GM19468 (cell line): ENCODE measurements around the gene TARDBP.
"Not testable (repeated sequence)": the region's sequence is repeated elsewhere in the genome, so short reads cannot be mapped to it uniquely, and the experiment has no call there.

Experiments
- ATAC-seq: cut with Tn5 transposase; IDR thresholded peaks from one replicate; pipeline ENCODE4 v1.9.1; 2021; ENCODE audit warnings: mild to moderate bottlenecking, moderate library complexity, moderate number of reproducible peaks; ENCODE audit not compliant: unreplicated experiment; ENCODE audit errors: extremely low read depth

TARDBP gene

DNA sequence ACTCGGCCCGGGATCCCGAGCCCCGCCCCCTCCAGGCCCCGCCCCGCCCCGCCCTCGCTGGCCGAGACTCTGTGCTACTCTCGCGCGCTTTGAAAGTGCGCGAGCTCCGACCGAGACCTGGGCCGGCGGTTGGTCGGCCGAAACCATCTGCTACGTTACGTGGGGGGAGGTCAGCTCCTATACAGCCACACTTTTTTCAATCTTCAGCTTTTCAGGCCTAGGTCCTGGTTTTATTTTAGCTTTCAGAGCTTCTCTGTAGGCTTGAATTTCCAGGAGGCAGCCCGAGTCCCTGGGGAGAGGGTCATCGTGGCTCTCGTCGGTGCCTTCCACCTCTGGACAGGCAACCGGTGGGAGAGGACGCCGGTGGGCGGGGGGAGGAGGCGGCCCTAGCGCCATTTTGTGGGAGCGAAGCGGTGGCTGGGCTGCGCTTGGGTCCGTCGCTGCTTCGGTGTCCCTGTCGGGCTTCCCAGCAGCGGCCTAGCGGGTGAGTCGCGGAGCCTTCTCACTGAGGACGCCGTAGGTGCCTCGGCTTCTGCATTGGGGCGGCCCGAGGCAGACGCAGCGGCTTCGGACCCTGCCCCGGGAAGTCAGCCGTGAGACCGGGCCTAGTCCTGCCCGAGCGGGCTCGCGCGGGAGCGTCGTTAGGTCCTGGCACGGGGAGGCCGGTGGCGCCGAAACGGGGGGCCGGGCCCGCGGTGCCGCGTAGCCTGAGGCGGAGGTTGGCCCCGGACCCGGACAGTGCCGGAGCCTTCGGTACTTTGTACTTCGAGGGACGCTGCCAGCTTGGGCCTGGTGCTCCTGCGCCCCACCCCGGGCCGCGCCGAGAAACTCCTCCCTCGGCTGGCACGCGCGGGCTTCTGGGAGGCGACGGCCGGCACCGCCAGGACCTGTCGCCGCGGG lies at the start of gene TARDBP:
Gene TARDBP (plus strand): TSS at position 395 of the 900 bp plus-strand sequence. CDS start 1,074 bp downstream, outside the sequence.
- peak; percentile 42 for ATAC-seq

DNA sequence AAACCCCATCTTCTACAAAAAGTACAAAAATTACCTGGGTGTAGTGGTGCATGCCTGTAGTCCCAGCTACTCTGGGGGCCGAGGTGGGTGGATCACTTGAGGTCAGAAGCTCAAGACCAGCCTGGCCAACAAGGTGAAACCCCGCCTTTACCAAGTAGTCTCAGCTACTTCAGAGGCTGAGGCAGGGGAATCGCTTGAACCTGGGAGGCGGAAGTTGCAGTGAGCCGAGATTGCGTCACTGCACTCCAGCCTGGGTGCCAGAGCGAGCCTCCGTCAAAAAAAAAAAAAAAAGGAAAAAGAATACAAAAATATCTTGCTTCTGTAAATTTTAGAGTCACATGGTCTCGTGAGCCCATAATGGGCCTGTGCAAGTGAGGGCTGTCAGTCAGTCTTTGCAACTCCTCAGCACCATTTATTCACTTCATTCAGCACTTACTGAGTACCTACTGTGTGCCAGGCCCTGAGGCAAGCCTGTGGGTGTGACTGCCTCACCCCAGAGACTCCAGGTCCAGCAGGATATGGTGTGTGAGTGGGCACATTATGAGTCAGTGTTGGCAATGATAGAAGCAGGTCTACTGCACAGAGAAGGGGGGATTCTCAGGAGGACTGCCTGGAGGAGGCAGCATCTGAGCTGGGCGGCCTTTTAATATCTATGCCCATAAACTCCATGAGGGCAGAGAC lies 46.8 kb upstream of the TARDBP start:
- no peak for ATAC-seq

DNA sequence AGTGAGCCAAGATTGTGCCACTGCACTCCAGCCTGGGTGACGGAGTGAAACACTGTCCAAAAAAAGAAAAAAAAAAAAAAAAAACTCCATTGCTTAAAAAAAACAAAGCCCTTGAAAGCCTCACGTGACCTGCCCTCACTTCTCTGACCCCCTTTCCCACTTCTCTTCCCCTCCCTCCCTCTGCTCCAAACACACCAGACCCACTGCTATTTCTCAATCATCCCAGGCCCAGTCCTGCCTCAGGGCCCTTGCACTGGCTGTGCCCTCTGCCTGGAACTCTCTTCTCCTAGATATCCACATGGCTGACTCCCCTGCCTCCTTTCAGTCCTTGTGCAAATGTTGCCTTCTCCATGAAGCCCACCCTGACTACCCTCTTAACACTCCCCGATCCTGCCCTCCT lies 45.4 kb upstream of the TARDBP start:
- ATAC-seq = no peak

DNA sequence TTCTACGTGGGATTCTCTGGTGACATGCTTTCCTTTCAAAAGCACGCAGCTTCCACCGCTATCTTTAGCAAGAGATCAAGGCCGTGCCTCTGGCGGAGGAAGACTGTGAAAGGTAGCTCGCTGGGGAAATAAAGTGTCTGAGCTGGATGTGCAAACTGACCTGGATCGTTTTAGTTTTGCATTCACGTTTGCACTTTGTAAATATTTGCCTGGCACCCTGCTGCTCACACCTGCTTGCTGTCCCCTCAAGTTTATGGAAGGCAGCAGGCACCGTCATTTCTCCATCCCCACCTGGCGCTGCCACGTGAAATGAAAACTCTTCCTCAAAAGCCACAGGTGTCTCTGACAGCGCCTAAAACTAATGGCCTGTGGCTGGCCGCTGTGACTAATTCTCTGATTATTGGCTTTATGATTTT lies 44.0 kb upstream of the TARDBP start:
- ATAC-seq = no peak

DNA sequence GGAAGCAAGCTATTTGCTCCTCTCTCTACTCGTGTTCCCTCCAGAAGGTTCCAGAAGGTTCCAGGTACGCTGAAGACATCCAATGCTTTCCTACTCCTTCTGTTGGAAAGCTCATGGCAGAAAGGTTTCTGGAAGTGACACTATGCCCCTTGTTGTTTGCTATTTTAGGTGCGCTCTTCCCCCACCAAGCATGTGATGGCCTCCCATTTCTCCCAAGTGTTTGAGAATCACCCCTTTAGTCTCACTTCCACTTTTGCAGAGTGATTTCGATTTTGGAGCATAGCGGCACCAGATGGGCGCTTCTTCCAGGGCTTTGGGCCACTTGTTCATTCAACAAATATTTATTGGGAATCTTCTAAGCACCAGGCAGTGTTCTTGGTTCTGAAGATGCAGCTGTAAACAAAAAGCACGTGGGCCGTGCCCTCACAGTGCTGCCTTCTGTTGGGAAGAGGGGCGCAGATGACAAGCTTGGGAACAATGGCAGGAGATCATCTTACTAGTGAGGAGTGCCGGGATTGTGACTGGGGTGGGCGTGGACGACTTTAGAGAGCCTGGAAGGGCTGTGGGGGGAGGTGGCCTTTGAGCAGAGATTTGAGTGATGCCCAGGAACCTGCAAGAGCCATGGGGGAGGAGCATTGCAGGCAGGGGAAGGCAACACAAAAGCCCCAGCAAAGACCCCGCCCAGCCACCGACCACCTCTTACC lies 43.0 kb upstream of the TARDBP start:
- no peak for ATAC-seq

DNA sequence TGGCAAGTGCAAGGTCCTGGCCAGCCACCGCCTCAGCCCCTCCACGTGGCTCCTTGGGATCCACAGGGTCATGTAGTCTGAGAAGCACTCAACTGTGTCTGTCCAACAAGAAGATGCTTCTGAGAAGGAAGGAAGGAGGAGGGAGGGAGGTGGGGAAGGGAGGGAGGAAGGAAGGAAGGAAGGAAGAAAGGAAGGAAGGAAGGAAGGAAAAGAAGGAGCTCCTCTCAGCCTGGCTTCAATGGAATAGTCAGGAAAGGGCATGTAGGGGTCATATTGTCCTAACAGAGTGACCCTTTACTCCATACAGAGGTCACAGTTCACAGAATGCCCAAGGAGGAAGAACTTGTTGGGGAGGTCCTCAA lies 42.5 kb upstream of the TARDBP start:
- no peak for ATAC-seq

DNA sequence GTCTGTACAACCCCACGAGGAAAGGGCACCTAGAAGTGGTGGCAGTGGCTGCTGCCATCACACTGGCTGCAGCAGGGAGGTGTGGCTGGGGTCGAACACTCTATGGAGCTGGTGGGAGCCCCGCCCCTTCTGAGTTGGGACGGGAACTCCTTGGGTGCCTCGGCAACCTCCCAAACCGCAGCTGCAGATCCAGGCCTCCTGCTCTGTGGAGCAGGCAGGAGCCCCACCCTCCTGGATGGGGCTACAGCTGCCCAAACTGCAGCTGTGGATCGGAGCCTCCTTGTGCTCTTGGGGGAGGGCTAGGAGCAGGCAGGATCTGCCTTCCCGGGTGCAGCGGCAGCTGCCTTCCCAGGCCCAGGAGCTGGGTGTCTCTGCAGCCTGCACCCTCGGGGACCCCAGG lies 38.9 kb upstream of the TARDBP start:
- ATAC-seq = no peak

DNA sequence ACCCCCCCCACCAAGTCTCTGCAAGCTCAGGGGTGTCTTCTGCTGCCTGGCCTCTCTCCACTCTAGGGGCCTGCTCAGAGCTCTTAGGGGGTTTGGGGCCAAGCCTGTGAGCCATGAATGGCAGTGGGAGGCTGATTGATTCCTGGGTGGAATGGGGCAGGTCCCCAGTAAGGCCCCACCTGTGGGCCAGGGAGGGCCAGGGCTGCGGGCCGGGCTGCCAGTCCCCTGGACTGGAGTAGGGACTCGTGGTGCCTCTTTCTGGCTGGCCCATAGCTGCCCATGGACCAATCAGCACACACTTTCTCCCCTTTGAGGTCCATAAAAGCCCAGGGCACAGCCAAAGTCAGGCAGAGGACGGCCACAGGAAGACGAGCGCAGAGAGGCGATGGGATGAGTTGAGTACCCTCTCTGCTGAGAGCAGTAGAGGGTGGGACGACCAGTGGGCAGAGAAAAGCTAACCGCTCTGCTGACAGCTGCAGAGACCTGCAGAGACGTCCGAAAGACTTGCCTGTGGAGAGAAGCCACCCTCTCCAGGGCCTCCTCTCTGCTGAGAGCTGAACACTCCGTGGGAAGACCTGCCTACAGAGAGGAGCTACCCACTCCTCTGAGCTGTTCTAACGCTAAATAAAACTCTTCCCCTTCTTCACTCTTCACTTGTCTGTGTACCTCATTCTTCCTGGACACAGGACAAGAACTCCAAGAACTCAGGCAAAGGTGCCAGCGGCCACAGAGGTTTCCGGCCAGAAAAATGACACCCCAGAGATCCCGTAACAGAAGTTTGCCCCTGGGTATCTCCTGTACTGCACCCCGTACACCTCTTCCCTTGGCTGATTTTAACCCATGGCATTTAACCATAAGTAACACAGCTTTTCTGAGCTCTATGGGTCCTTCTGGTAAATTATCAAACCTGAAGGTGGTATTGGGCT lies 38.2 kb upstream of the TARDBP start:
- ATAC-seq = no peak

DNA sequence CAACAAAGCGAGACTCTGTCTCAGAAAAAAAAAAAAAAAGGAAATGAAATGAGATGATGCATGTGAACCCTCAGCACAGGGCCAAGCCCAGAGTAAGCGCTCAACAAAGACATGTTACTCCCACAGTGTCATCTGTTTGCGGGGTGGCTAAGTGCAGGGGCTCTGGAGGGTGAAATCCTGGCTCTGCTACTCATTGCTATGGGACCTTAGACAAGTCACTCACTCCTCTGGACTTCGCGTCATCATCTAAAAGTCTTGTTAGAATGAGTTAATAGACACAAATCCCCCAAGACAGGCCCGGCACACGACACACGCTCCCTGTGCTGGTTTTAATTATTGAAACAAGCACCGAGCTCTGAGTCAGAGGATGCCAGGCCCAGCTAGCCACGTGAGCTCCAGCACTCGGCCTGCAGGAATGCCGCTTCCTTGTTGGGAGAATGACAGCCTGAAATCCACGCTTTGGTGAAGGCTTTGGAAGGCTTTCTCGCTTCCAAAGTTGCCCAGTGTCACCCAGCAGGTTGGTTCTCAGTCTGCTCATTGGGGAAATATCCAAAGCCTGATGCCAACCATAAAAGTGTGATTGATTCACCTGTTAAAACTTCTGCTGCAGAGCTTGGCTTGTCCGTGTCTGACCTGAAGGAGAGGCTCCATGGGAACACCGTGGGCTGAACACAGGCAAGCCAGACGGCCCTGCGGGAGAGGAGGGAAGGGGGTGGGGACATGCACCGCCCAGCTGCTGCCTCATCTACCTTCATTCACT lies 36.7 kb upstream of the TARDBP start:
- ATAC-seq = no peak

DNA sequence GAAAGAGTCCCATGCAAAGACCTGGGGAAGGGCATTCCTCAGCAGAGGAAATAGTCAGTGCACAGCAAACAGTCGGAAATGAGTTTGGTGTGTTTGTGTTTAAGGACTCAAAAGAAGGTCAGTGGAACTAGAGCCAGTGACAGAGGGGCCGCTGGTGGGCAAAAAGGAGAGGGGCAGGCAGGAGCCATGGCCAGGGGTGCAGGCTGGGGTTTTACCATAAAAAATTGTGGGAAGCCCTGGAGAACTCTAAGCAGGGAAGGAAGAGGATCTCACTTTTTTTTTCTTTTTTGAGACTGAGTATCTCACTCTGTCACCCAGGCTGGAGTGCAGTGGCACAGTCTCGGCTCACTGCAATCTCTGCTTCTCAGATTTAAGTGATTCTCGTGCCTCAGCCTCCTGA lies 33.7 kb upstream of the TARDBP start:
- no peak for ATAC-seq

DNA sequence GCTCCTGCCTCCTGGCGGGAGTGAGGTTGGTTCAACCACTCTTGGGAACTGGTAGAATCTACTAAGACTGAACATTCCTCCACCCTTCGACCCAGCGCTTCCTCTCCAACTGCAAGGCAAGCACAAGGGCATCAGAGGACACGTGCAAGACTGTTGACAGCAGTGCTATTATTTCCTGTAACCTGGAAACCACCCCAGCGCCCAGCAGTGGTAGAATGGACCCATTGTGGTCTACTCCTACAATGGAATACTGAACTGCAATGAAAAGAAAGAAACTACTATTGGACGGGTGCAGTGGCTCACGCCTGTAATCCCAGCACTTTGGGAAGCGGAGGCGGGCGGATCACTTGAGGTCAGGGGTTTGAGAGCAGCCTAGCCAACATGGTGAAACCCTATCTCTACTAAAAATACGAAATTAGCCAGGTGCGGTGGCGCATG lies 33.0 kb upstream of the TARDBP start:
- ATAC-seq = no peak

DNA sequence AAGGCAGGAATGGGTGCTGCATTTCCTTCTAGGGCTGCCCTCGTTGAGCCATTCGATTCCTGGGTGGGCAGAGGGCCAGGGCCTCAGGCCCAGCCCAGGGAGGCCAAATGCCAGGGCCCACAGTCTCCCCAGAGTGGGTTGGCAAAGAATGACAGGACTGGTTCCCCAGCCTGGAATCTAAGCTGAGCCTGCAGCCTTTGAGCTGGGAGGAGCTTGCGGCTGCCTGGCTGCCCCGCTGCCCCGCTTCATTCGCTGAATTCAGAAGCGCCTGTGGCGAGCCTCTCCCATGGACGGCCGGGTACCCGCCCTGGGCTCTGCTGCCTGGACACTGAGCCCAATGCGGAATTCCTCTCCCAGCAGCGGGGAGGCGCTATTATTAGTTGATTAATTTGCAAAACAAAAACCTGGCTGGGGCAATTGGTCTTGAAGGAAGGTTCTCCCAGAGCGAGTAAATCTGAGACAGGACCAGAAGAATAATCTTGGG lies 32.3 kb upstream of the TARDBP start:
- ATAC-seq = no peak

DNA sequence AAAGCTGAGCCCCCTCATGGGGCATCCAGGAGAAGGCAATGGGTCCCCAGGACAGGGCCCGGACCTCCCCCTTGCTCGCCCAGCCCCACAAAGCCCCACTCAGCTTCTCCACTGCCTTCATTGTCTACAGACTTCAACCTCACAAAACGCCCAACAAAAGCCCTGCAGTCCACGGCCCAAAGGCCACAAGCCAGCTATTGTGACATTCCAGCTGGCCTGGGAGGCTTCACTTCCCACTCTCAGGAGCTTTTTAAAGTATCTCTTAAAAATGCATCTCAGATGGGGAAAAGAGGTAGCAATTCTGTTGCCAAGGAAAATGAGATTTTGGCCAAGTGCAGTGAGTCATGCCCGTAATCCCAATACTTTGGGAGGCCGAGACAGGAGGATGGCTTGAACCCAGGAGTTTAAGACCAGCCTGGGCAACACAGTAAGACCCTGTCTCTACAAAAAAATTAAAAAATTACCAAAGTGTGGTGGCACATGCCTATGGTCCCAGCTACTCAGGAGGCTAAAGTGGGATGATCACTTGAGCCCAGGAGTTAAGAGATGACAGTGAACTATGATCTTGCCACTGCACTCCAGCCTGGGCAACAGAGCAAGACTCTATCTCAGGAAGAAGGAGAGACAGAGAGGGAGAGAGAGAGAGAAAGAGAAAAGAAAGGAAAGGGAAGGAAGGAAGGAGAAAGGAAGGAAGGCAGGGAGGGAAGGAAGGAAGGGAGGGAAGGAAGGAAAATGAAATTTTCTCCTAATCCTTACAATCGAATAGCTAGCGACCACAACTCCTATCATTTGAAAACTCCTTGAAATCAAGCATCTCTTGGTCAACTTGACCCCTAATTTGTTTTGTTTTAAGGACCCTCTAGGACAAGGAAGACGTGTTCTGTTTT lies 31.4 kb upstream of the TARDBP start:
- no peak for ATAC-seq

DNA sequence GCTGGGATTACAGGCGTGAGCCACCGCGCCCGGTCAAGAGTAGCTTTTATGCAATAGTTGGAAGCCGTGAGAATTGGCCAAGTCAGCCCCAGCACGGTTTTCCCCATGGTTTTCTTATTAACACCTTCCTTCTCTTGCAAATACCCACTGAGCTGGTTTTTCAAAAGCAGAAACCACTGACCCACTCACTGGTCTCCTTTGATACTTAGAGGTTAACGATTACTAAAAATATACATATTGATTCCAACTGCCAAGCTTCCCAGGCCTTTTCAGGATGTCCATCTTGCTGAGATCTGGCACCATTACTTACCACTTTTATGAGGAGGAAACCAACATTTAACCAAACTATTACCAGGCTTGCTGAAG lies 25.9 kb upstream of the TARDBP start:
- ATAC-seq = no peak

DNA sequence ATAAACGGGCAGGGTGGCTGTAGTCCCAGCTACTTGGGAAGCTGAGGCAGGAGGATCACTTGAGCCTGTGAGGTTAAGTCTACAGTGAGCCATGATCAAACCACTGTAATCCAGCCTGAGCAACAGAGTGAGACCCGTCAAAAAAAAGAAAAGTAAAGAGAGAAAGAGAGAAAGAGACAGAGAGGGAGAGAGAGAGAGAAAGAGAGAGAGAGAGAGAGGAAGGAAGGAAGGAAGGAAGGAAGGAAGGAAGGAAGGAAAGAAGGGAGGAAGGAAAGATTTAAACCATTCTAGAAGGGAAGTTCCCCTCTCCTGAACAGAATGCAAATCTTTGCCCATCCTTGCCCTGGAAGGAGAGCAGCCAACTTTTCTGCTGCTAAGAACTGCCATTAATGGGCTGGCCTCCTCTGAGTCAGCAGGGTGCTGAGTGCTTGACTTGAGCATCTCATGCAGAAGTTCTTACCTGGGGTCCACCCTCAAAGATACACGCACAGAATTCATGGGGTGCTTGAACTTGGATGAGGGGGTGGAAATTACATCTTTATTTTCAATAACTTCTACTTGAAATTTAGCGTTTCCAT lies 24.5 kb upstream of the TARDBP start:
- no peak for ATAC-seq

DNA sequence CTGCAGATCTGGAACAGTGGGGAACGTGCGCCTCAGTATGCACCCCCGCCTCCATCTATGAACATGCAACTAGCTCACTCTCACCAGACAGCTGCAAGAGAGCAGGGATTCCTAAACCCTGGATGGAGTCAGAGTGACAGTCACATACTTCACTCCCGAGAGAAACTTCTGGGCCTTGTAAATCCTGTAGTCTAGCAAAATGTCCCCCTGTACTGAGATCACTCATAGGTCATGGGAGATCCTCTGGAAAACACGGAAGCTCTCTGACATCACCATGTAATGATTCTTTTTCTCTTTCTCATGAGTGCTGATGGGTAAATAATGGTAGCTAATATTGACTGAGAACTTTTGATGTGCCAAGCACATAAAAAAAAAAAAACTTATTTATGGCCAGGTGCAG lies 23.4 kb upstream of the TARDBP start:
- no peak for ATAC-seq

DNA sequence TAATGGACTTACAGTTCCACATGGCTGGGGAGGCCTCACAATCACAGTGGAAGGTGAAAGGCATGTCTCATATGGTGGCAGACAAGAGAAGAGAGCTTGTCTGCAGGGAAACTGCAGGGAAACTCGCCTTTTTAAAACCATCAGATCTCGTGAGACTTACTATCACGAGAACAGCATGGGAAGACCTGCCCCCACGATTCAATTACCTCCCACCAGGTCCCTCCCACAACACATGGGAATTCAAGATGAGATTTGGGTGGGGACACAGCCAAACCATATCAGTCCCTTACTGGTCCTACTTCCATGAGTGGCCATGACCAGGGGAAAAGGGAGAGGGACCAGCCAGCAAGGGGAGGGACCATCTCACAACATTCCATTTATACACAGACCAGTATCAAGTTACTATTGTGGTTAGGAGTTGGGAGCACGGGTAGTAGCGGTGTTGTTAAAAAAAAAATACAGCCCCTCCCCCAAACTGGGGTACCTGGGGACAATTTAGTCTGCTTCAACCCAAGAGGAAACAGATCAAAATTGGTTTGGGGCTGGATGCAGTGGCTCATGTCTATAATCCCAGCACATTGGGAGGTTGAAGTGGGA lies 22.4 kb upstream of the TARDBP start:
- ATAC-seq = not testable (repeated sequence)
